Activated gamma-delta T cell treated with anti-CD3 and anti-CD28 coated beads, Interleukin-2, amount 50 U/mL, for 16 hours (primary cell): Measurements from ENCODE around the gene NDUFAF4.
A peak's percentile ranks its signal among the peaks of the same experiment; 100 is the strongest.

Source experiments
- DNase-seq: peaks from one replicate; pipeline ENCODE4 v3.0.0-alpha.2; 2020; ENCODE audit warnings: low read depth

NDUFAF4 gene

DNA sequence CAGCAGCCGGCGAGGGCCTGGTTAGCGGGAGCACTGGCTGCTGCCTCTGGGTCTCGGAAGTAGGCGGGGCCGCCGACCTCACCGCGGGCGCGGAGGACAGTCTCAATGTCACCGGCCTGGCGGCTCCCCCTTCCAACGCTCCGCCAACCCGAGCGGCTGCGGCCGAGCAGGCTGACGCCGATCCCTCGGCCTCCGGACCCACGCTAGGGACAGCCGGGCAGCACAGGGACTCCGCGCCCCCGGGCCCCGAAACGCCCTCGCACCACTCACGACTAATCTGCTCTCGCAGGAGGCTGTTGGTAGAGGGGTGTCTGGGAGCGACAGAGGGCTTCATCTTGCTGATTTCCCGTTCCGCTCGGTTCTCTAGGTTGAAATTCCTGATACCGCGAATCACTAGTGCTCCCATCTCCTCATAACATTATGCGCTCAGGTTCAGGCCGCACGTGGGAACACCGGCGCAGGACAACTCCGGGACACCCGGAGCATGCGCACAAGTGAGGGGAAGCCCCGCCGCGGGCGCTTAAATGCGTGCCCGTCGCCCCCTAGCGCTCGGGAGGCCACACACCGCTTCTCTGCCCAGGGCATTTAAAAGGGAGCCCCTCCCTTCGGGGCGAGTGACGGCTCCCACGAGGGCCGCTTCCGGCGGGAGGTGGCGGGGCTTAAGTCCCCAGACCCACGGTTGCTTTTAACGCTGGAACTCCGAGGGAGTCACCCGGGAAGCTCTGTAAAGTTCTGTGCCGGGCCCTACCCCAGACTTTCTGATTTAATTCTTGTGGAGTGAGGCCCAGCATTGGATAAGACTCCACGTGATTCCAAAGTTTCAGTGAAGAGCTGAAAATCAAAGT lies at the start of gene NDUFAF4:
Gene NDUFAF4 (minus strand): TSS at position 496 of the 845 bp plus-strand sequence. CDS start 90 bp downstream, at position 406.
- peak; percentile 93 for DNase-seq

DNA sequence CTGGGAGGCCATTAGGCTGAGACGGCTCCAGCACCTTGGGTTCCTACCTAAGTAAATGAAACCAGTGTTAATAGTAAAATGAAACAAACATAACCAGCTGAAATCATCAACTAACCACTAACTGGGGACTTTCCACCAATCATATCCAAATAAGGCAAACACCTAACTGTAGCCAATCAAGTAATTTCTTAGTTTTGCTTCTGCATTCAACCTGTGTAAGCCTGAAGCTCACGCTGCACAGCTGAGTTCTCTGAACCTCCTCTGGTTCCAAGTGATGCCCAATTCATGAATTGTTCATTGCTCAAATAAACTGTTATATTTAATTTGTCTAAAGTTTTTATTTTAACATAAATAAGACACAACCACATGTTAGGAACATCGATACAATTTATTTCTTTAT lies 49.4 kb upstream of the NDUFAF4 start:
- DNase-seq, result no peak

DNA sequence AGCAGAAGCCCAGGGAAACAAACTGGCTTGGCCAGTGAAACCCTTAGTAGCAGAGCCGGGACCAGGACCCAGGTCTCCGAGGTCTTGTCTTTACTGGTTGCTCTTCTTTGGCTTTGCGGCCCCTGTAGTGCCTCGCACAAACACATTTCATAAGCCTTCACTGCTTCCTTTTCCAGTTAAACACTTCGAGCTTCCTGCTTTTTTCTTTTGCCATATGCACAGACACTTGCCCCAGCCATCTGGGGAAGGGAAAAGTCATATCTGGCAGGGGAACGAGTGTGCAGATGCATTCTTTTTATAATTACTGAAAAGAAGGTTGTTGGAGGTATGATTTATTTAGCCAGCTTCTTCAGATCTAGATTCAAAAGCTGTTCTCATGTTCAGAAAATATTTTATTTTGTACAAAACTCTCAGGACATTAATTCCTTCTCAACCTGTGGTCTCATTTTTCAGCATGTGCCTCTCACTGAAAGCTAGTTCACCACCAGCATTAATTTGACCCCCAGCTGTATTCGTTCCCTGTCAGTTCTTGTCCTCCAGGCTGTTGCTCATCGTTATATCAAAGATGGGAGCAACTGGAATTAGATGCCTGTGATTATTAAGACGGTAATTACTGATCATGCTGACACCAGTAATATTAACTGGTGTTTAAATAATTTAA lies 46.0 kb upstream of the NDUFAF4 start:
- no peak for DNase-seq

DNA sequence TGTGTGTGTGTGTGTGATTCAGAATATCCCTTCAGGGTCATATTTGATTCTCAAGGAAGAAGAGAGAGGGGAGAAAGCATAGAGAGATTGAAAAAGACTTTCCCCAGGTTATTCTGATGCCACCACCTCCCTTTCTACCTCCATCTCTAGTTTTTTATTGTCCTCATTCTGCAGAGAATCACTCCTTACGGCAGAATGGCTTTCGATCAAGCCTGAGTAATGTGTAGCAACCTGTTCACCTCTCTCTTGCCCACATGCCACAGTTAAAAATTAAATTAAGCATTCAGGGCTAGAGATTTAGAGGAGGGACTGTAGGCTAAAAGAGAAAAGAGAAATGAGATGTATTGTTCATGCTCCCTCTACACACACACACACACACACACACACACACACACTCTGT lies 45.0 kb upstream of the NDUFAF4 start:
- no peak for DNase-seq

DNA sequence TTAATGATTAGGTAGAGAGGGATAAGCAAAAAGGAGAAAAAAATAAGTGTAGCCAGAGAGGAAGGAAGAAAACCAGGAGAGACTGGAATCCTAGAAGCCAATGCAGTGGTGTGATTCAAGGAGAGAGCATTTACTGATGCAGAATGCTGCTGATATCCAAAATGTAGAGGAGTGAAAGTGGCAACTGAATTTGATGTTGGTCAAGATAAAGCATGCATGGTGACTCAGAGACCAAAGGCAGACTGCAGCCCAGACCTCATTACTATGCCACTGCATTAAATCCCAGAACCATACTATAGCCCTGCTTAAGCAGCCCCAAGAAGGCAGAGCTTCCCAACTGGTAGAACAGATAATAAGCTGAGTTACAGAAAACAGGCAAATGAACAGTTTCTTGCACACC lies 42.6 kb upstream of the NDUFAF4 start:
- no peak for DNase-seq

DNA sequence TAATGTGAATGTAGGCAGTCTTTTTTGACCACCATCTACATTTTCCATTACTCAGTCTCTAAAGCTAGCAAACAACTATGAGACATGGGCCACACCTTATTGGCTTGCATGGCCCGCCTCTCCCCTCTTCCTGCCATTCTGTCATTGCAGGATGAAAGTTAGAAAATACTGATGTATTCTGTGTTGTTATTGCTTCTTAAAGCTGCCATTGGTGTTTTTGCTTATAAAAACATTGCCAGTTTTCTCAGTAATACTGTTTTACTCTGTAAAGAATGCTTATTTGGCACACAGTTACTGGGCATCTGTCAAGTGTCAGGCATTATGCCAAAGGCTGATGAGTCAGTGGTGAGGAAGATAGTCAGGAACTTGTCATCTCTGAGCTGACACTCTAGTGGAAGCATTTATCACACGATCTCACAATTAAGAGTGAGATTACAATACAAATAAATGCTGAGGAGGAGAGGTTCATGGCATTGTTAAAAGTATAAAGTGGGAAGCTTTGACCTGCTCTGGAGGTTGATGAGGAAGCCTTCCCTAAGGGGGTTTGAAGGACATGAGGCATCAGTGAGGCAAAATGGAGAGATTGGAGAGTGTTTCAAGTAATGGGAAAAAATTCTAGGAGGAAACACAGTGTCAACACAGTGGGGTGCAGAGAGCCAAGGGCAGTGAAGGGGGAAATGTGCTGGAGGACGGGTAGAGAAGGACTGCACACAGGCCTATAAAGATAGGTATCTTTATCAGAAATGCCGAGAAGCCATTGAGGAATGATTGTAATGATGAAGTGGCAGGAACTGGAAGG lies 41.5 kb upstream of the NDUFAF4 start:
- DNase-seq, result no peak

DNA sequence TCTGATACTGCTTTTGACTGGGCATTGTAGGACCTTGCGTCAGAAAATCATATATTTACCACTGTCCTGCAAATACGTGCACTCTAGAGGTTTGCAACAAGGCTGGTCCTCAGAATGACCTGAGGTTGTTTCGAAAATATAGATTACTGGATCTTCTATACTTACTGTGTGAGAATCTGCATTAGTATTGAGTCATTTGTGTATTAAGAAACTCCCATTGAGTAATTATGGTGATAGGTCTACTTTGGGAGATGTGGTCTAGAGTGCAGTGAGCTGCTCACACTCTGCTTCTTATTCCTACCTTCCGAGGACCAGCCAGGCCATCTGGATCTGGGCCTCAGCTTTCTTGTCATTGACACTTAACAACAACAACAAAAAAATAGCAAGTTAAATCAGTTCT lies 36.4 kb upstream of the NDUFAF4 start:
- no peak for DNase-seq

DNA sequence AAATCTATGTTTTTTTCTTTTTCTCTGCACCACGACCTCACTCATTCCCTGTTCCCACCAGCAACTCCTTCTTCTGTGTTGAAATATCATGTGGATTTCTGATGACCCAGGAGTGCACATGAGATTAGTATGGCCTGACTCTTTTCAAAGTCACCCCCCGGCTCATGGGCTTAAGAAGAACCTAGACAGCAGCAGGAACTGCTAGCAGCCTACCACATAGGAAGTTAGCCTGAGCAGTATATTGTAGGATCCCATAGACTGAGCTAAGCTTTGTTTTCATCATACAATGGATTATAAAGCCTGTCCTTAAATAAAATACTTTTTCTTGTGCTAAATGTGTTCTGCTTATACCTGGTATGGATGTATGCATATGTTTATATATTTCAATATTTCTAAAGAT lies 33.5 kb upstream of the NDUFAF4 start:
- no peak for DNase-seq

DNA sequence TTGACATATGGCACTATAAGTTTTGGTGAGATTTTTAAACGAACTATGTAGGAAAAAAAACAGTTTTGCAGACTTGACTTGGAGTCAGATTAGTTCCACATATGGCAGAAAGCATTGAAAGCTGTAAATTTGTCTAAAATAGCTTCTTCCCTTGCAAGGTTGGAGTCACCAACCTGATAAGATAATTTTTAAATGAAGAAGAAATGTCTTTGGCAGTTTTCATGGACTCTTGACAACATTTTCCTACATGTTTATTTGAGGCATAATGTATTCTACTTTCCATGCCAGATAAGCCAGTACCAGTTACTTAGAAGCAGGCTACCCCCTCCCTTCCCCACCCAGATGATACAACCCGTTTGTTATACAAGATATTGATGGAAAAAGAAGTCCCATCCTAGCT lies 32.0 kb upstream of the NDUFAF4 start:
- no peak for DNase-seq

DNA sequence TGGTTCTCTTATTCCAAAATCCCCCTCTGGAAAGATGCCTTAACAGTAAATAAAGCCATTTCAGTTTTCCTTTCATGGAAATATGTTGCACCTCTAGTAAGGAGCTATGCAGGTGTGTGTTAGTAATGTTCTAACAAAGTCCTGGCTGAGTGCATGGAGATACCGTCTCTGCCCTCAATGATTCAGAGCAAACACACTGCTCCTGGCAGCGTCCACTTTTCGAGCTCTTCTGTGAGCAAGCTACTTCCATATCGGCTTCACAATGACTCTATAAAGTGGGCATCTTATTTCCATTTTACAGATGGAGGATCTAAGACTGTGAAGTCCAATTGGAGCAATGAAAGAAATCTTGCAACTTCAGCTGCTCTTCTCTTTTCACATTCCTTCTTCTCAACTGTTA lies 30.0 kb upstream of the NDUFAF4 start:
- DNase-seq, result no peak

DNA sequence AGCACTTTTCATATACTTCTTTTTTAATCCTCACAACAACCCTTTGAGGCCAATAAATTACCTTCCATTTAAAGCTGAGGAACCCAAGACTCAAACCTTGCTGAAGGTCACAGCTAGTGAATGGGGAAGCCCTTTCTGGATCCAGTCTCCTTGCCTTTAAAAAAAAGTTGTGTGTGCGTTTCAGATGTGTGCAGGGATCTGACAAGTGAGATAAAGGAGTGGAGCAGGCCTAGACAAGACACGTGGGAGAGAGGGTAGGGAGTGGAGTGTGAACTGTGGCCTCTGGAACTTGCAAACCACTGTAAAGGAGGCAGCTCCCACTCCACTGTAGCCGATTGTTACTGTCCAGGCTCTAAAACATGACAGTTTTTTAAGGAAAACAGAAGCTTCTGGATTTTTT lies 28.7 kb upstream of the NDUFAF4 start:
- DNase-seq, result no peak

DNA sequence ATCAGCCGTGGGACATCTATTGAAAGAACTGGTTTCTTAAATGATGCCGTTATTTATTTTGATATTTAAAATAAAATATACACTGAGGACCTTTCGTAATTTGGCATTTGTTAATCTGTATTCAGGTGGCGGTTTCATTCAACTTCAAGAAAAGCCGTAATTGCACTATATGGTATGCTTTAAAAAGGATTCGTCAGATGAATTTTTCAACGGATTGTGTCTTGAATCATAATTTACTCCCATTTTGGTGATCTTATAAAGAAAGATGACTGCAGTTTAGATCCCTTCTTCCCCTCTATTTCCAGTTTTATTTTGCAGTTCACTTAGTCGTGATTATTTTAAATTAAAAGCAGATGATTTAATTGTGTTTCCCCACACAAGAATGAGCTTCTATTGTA lies 27.6 kb upstream of the NDUFAF4 start:
- DNase-seq, result no peak

DNA sequence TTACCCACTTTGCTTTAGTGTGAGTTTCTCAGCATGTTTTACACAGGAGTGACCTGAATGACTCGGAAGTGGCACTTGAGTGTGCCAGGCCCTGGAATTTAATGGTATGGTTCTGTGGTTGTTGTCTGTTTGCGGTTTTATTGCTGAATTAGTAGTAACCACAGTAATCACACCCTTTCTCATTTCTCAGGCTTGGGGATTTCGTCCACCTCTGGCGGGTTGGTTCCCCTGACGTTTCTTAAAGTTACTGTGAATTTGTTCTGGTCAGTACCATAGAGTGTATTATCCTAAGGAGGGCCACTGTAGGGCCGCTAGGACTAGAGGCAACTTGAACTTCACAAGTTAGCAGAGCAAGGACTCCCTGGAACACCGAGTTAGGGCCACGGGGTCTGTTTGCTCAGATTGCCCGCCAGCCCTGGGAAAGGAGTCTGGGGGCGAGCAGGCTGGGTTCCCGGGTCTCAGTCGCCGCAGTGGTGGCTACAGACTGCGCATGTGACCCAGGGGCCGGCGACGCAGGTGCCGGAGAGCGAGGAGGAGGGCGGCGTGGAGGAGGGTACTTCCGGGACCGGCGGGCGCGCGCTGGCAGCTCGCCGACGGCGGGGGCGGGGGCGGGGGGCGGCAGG lies 26.3 kb upstream of the NDUFAF4 start:
- DNase-seq, result no peak

DNA sequence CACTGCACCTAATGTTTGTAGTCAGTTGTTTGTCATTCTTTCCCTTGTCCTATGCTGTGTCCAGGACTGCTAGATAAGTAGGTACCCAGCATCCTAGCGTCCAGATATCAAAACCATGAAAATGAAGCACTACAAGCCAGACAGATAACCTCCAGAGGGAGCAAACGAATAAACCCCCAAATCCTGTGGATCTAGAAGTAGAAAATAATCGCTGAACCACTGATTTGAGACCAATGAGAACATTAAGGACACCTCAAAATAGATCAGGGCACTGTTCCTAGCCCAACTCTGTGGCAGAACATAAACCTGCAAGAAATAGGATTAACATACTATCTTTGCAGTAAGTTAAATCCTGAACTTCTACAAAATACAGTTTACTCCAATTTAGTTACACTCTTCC lies 25.7 kb upstream of the NDUFAF4 start:
- no peak for DNase-seq

DNA sequence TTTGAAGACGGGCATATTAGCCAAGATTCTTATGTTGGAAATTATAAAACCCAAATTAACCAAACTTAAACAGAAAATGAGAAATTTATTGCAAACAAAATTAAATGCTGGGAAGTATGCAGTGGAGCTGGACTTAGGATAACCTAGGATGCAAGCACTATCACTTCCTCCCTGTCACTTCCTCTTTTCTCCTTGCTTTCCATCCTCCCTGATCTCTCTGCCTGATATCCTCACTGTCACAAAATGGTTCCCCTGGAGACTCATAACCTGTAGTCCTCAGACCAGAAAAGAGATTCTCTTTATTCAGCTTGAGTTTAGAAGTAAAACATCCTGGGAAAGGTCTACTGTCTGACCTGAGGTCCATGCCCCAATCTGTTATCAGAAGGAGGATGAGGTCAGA lies 19.4 kb upstream of the NDUFAF4 start:
- DNase-seq, result no peak

DNA sequence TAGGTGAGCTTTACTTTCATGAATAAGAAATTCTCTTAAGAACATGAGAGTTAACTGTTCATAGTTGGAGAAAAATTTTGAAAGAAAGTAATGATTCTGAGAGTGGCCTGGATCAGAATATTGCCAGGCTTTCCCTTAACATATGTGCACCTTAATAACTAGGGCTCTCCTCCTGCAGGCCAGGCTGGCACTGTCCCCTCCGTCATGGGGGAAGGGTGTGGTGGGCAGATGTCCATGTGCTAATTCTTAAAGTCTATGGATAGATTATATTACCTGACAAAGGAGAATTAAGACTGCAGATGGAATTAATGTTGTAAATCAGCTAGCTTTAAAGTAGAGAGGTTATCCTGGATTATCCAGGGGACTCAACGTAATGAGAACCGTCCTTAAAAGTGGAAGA lies 15.9 kb upstream of the NDUFAF4 start:
- DNase-seq, result no peak

DNA sequence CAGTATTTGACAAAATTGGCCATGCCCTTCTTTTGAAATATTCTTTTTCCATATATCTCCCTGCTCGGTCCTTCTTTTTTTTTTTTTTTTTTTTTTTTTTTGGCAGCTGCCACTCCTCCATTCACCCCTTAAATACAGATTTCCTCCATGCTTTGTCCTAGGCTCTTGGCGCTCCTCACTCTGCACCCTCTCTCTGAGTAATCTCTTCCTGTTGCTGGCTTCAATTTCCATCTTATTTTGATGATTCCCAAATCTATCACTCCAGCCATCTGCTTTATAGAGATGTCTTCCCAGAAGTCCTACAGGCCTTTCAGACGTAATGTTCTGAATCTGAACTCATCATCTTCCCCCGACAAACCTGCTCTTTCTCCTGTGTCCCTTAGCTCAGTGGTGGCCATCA lies 14.1 kb upstream of the NDUFAF4 start:
- no peak for DNase-seq

DNA sequence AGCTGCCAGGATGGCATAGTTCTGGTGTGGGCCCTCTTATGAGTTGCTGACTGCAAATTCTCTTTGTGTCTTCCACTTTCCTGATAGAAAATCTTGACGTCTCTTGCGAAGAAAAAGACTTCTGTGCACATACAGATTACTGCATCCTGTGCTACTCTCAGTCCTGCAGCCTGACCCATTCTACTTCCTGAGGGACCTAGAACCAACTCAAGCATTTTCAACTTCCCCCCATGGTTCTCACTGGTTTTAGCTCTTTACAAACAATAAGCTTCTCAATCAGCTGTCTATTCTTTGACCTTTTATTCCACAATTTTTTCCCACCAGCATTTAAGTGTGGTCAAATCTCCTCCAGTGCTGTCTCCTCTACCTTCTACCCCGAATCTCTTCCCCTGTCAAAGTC lies 13.5 kb upstream of the NDUFAF4 start:
- no peak for DNase-seq

DNA sequence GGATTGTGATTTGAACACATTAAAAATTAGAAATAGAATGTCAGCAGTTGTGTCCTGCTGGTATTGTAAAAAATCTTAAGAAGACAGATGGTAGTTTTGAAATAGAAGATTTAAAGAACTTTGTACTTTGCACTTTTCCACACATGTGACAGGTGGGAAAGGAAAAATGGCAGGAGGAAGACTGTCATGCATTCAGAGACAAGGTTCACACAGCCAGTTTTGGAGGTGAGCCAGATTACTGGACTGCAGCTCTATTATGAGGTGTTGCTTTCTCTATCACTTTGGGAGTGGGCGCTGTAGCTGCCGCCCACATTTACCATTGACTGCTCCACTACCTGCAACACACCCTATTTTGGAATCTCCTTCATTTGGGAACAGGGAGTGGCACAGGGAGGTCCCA lies 12.1 kb upstream of the NDUFAF4 start:
- DNase-seq, result no peak

DNA sequence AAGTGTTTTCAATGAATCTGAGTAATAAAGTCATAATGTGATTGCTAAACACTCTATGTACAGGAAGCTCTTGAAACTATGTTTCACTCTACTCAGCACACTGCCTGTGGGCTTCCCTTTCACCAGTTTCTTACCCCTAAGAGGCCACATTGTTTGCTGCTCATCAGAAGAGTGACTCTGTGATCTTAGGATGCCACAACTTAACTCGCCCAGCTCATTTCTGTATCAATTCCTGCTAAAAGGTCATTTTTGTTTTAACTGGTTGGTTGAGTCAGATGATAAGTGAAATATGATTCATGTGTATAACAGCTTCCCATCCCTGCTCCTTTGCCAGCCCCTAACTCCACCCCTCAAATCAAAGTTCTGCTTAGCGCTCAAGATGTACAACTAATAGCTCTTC lies 9.8 kb upstream of the NDUFAF4 start:
- no peak for DNase-seq

DNA sequence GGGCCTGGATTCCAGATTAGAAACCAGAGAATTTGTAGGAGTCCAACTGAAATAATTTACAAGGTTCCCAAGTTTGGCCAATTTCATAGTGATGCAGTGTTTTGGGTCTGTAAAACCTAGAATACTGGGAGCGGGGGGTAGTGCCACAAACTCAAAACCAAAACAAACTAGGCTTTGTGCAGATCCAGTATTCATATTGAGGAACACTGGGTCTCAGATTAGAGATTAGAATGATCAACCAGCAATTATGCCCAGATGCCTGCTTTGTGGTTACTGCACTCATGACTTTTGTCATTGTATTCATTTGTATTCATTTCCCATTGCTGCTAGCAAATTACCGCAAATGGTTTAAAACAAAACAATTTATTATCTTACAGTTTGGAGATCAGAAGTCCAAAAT lies 3.2 kb upstream of the NDUFAF4 start:
- no peak for DNase-seq

DNA sequence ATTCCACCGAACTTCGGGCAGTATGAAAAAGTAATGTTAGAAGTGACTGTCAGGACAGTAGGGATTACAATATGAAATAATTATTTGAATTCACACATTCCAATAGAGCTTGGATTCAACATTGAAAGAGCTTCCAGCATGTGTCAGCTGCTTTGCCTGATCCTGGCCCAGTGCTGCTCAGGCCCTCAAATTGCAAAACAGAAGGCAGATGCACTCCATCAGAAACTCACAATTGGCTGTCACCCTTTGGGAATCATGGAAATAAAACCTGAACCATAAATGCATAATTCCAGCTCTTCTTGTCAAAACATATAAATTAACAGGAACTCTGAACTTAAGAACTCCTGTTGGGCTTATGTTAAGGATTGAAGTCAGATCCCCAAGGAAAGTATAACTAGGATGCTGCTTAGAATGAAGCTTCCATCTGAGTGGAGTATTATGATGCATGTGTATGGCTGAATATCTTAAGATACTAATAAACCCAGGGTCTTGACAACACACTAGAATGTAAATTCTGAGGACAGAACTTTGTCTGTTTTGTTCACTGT lies 1.8 kb upstream of the NDUFAF4 start:
- no peak for DNase-seq
